Neural progenitor cell (in vitro differentiated cells): ENCODE data around the gene P2RX7.
"Not testable (repeated sequence)": the region's sequence is repeated elsewhere in the genome, so short reads cannot be mapped to it uniquely, and the experiment has no call there.

ENCODE experiments used
- CTCF ChIP-seq: fragments of 200-600 bp; sonication (generic); IDR thresholded peaks from 2 replicates; pipeline ENCODE4 v1.5.1; 2017; ENCODE audit warnings: antibody characterized with exemption, mild to moderate bottlenecking
- EZH2 ChIP-seq: fragments of 200-600 bp; sonication (generic); IDR thresholded peaks from 2 replicates; pipeline ENCODE4 v1.6.1; 2017; ENCODE audit warnings: antibody characterized with exemption, mild to moderate bottlenecking, moderate library complexity
- EZH2phosphoT487 ChIP-seq: fragments of 200-600 bp; sonication (generic); IDR thresholded peaks from 2 replicates; pipeline ENCODE4 v1.6.1; 2017; ENCODE audit warnings: antibody characterized with exemption

GRCh38 chr12:121149289-121149688, 16.6 kb downstream of the P2RX7 start:
- not testable (repeated sequence) for TF ChIP-seq CTCF, EZH2phosphoT487, EZH2
